Right lobe of liver (tissue), 6 donors: ENCODE measurements around the gene TMEM87B. TPM values are rescaled to one million over a fixed set of nuclear protein-coding genes. Genes with fewer than 3 reads are reported as not detected.
A peak's percentile ranks its signal among the peaks of the same experiment; 100 is the strongest.
"Not testable (repeated sequence)": the region's sequence is repeated elsewhere in the genome, so short reads cannot be mapped to it uniquely, and the experiment has no call there.

Experiments used
- ATAC-seq, 4 donors: fragments of 200-7000 bp; cut with Tn5 transposase; one replicate each; pipeline ENCODE4 v1.9.1; 2020; ENCODE audit warnings: mild to moderate bottlenecking in 4 of 4, moderate library complexity in 4 of 4
- DNase-seq, 3 donors: peaks; one replicate each; pipeline ENCODE4 v3.0.0-alpha.2; 2020
- H3K27ac ChIP-seq, 3 donors: fragments of 200-600 bp; one replicate each; pipeline ENCODE4 v1.8.0; 2022
- H3K27me3 ChIP-seq, 2 donors: fragments of 200-600 bp; one replicate each; pipeline ENCODE4 v1.8.0; 2022
- H3K36me3 ChIP-seq, 4 donors: fragments of 200-600 bp; sonication (generic) in 1 of 4; one replicate each; pipeline versions ENCODE4 v1.5.1 to v1.8.0; 2017 to 2022; ENCODE audit warnings: control low read depth in 1 of 4
- H3K4me1 ChIP-seq, 4 donors: fragments of 200-600 bp; sonication (generic) in 1 of 4; one replicate each; pipeline versions ENCODE4 v1.5.1 to v1.8.0; 2017 to 2022; ENCODE audit warnings: control low read depth in 1 of 4
- H3K4me3 ChIP-seq, 3 donors: fragments of 200-600 bp; one replicate each; pipeline ENCODE4 v1.8.0; 2022
- H3K9me3 ChIP-seq, 4 donors: fragments of 200-600 bp; sonication (generic) in 1 of 4; one replicate each; pipeline versions ENCODE4 v1.5.1 to v1.8.0; 2017 to 2022; ENCODE audit warnings: control low read depth in 1 of 4
- POLR2A ChIP-seq: fragments of 450-650 bp; IDR thresholded peaks from one replicate; pipeline ENCODE4 v1.6.1; 2017; ENCODE audit warnings: antibody characterized with exemption, mild to moderate bottlenecking
- WGBS: methylation state at CpG from one replicate; pipeline ENCODE4 v1.1.6; 2018; ENCODE audit warnings: low coverage, low lambda C conversion rate; ENCODE audit not compliant: insufficient coverage; ENCODE audit errors: missing lambda C conversion rate; 5-methylcytosine and 5-hydroxymethylcytosine counted together
- intact Hi-C, 2 donors: fragments of 100-400 bp; cut with DNase I; formaldehyde crosslinking; loops; one replicate each; pipeline versions ENCODE4 v1.11.2 to v1.14.1; 2022
- total RNA-seq, 6 experiments: library from RNA; depleted of rRNA in 2 of 6; stranded (reverse); fragments of >200 nt in 2 of 6; fragmentation: NEBNext Ultra II Directional in 3 of 6; extraction: Animal tissue kit (Norgen Biotek cat#: 25700) in 3 of 6; gene quantifications; one replicate each; pipeline versions ENCODE4 v1.1.0 to v1.2.4, GENCODE V29; 2016 to 2023
- TF ChIP-seq, protein P1 (sequence below), 4 donors: fragments of 200-600 bp in 3 of 4; fragments of 450-650 bp in 1 of 4; IDR thresholded peaks; one replicate each; pipeline versions ENCODE4 v1.5.1 to v1.8.0; 2016 to 2022; ENCODE audit warnings: antibody characterized with exemption in 4 of 4, mild to moderate bottlenecking in 2 of 4
- donor health status: DM: no; HTN: yes; CAD: no.
- donor health status: DM: no; HTN: no; CAD: no.
- donor health status: DM: no; HTN: no; CAD: no.
- donor health status: DM: no; HTN: yes; CAD: no.
- donor health status: DM: no; HTN: yes; CAD: no.

The TMEM87B gene
- total RNA-seq, 6 experiments from 2014 or later, result 5.4 to 18.0 (median 8.8) TPM

DNA sequence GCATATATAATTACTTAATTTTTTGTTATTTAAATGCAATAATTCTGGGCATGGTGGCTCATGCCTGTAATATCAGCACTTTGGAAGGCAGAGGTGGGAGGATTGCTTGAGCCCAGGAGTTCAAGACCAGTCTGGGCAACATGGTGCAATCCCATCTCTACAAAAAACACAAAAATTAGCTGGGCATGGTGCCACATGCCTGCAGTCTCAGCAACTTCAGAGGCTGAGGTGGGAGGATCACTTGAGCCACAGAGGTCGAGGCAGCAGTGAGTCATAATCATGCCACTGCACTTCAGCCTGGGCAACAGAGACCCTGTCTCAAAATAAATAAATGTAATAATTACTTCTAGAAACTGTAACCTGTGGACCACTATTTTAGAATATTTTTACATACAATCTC is 21.5 kb upstream of the TMEM87B start:
- TF ChIP-seq, protein P1, sequence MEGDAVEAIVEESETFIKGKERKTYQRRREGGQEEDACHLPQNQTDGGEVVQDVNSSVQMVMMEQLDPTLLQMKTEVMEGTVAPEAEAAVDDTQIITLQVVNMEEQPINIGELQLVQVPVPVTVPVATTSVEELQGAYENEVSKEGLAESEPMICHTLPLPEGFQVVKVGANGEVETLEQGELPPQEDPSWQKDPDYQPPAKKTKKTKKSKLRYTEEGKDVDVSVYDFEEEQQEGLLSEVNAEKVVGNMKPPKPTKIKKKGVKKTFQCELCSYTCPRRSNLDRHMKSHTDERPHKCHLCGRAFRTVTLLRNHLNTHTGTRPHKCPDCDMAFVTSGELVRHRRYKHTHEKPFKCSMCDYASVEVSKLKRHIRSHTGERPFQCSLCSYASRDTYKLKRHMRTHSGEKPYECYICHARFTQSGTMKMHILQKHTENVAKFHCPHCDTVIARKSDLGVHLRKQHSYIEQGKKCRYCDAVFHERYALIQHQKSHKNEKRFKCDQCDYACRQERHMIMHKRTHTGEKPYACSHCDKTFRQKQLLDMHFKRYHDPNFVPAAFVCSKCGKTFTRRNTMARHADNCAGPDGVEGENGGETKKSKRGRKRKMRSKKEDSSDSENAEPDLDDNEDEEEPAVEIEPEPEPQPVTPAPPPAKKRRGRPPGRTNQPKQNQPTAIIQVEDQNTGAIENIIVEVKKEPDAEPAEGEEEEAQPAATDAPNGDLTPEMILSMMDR (IDR thresholded peaks at IDR 0.05), result no peak
- no peak for TF ChIP-seq POLR2A
- intact Hi-C loops, result no loop called here
- no peaks in the 10 kb centered on the region for H3K9me3 ChIP-seq
- ATAC-seq, result peak in 3 of 4 donors; percentile 26 to 56 (median 30)
- H3K4me1 ChIP-seq, result no peaks in the 10 kb centered on the region
- no peak overlapping the region for H3K4me3 ChIP-seq
- no peak for DNase-seq
- H3K27ac ChIP-seq, result no peak overlapping the region
- no peaks in the 10 kb centered on the region for H3K27me3 ChIP-seq
- WGBS, result 15% methylated on average over 1 of the region's 1 CpG
- H3K36me3 ChIP-seq, result peaks cover 0 to 2% (median 0%) of the 10 kb centered on the region in 4 donors

DNA sequence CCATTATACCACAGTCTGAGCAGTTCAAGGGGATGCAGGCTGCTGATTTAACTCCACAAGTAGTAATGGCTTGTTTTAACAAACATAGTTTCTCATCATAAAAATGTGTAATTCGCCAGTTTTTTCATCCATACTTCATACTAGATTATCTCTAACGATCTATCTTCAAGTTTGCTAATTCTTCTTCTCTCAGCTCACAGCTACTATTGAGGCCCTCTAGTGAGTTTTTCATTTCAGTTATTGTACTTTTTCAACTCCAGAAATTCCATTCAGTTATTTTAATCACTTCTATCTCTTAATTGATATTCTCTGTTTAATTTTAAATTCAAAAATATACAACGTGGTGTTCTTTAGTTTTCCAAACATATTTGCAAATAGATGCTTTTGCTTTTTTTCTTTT is 20.1 kb upstream of the TMEM87B start:
- ATAC-seq (no peak), DNase-seq (no peak)
- WGBS, result 88% methylated on average over 3 of the region's 3 CpGs
- no peaks in the 10 kb centered on the region for H3K27me3 ChIP-seq
- no peak overlapping the region for H3K4me3 ChIP-seq
- H3K4me1 ChIP-seq, result no peaks in the 10 kb centered on the region
- H3K27ac ChIP-seq, result no peak overlapping the region
- intact Hi-C loops, result no loop called here
- TF ChIP-seq, protein P1 (IDR thresholded peaks at IDR 0.05), result no peak
- no peak for TF ChIP-seq POLR2A
- H3K36me3 ChIP-seq, result no peaks in the 10 kb centered on the region
- H3K9me3 ChIP-seq, result no peaks in the 10 kb centered on the region

DNA sequence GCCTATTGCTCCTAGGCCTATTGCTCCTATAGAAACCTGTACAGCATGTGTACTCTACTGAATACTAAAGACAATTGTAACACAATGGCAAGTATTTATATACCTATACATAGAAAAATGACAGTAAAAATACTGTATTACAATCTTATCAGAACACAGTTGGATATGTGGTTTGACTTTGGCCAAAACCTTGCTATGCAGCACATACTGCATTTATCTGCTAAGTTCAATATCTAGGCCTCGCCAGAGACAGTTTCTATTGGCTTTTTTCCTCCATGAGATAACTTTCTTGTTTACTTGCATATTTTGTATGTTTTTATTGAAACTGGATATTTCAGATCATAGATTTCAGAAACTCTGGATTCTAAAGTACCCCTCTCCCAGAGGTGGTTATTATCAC is 19.3 kb upstream of the TMEM87B start:
- intact Hi-C loops, result no loop called here
- Histone ChIP-seq H3K4me1 (no peaks in the 10 kb centered on the region), H3K9me3 (no peaks in the 10 kb centered on the region), H3K27me3 (no peaks in the 10 kb centered on the region), H3K27ac (no peak overlapping the region), H3K36me3 (no peaks in the 10 kb centered on the region), H3K4me3 (no peak overlapping the region)
- DNase-seq (no peak), ATAC-seq (no peak)
- TF ChIP-seq, protein P1 (IDR thresholded peaks at IDR 0.05), result no peak
- TF ChIP-seq POLR2A, result no peak
- WGBS, result 83% methylated on average over 1 of the region's 1 CpG

DNA sequence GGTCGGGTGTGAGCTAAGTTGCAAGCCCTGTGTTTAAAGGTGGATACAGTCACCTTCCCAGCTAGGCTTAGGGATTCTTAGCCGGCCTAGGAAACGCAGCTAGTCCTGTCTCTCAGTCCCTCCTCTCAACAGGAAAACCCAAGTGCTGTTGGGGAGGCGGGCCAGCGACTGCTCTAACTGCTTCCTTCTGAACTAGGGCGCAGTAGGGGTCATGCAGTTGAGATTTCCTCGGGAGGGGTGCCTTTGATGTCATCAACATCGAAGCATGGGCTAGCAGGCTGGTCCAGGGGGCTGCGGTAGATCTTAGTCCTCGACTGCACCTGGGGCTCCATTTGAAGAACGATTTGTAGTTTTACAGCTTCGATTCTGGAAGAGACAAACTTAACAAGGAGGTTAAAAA is 15.5 kb upstream of the TMEM87B start:
- intact Hi-C loops, H3K4me3 ChIP-seq, H3K4me1 ChIP-seq, ATAC-seq, H3K27me3 ChIP-seq, DNase-seq, H3K9me3 ChIP-seq, H3K36me3 ChIP-seq, H3K27ac ChIP-seq: not testable (repeated sequence)
- 93% methylated on average over 11 of the region's 12 CpGs for WGBS

DNA sequence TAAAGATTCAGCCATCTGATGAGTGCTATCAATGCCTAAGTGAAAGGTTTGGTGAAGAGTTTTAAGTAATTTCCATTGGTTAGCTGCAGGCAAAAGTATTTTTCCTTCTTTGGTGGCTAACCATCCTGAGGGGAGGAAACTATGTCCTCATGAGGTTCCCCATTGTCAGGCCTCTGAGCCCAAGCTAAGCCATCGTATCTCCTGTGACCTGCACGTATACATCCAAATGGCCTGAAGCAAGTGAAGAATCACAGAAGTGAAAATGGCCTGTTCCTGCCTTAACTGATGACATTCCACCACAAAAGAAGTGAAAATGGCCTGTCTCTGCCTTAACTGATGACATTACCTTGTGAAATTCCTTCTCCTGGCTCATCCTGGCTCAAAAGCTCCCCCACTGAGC is 15.0 kb upstream of the TMEM87B start:
- intact Hi-C loops, H3K4me1 ChIP-seq, H3K4me3 ChIP-seq, H3K27me3 ChIP-seq, H3K27ac ChIP-seq, ATAC-seq, H3K36me3 ChIP-seq, H3K9me3 ChIP-seq, DNase-seq: not testable (repeated sequence)
- 75% methylated on average over 1 of the region's 2 CpGs for WGBS

DNA sequence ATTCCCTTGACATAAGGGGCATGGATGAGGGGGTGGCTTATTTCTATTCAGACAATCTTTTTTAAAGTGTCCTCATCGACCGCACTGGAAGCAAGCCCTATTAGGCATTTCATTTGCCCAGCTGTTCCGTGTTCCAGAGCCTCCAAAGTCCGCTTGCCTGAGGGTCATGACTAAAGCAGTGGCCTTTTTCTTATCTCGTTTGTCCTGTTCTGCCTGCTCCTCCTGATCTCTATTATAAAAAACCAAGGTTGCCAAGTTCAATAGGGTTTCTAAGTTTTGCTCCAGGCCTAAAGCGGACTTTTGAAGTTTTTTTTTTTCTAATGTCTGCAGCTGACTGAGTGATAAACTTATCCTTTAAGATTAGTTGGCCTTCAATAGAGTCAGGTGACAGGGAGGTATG is 13.6 kb upstream of the TMEM87B start:
- not testable (repeated sequence) for ATAC-seq

More for the DNA sequence above, 13.6 kb upstream of the TMEM87B start:
- intact Hi-C loops, H3K36me3 ChIP-seq, DNase-seq, H3K27ac ChIP-seq, H3K27me3 ChIP-seq, H3K4me1 ChIP-seq, H3K9me3 ChIP-seq, H3K4me3 ChIP-seq: not testable (repeated sequence)
- WGBS, result 57% methylated on average over 4 of the region's 6 CpGs
